HepG2 (cell line): ENCODE measurements around the gene VBP1. TPM values are rescaled to one million over a fixed set of nuclear protein-coding genes. Genes with fewer than 3 reads are reported as not detected.

Source experiments
- JUN ChIP-seq: sonication (generic); formaldehyde crosslinking; IDR thresholded peaks from 2 replicates; pipeline ENCODE4 v1.4.0; 2020; ENCODE audit warnings: mild to moderate bottlenecking, missing genetic modification reagents
- KDM3A ChIP-seq: IDR thresholded peaks from 2 replicates; pipeline ENCODE4 v1.6.1; 2018; ENCODE audit warnings: low read depth, missing compliant biosample characterization
- MTF2 ChIP-seq: sonication (generic); formaldehyde crosslinking; IDR thresholded peaks from 2 replicates; pipeline ENCODE4 v1.5.0; 2020; ENCODE audit warnings: missing genetic modification reagents, borderline replicate concordance
- NR2C2 ChIP-seq: sonication (generic); formaldehyde crosslinking; IDR thresholded peaks from 2 replicates; pipeline ENCODE4 v1.4.0; 2020; ENCODE audit warnings: missing genetic modification reagents, mild to moderate bottlenecking, moderate library complexity, borderline replicate concordance
- SETDB1 ChIP-seq: sonication (generic); formaldehyde crosslinking; IDR thresholded peaks from 2 replicates; pipeline ENCODE4 v1.5.1; 2020; ENCODE audit warnings: missing genetic modification reagents, mild to moderate bottlenecking, borderline replicate concordance
- TP53 ChIP-seq: sonication (generic); formaldehyde crosslinking; conservative IDR thresholded peaks from 2 replicates; pipeline ENCODE4 v1.4.0; 2020; ENCODE audit warnings: missing genetic modification reagents
- U2AF2 ChIP-seq: fragments of 200-400 bp; formaldehyde crosslinking; IDR thresholded peaks from 2 replicates; pipeline ENCODE4 v1.6.1; 2017; ENCODE audit warnings: low read depth, mild to moderate bottlenecking, low read length
- ZBTB7A ChIP-seq: sonication (generic); formaldehyde crosslinking; IDR thresholded peaks from 2 replicates; pipeline ENCODE4 v1.8.0; 2022; ENCODE audit warnings: mild to moderate bottlenecking, missing genetic modification reagents
- ZFP1 ChIP-seq: IDR thresholded peaks from 2 replicates; pipeline ENCODE4 v1.6.1; 2016
- ZNF34 ChIP-seq: sonication (generic); formaldehyde crosslinking; IDR thresholded peaks from 2 replicates; pipeline ENCODE4 v1.4.0; 2020; ENCODE audit warnings: mild to moderate bottlenecking, missing genetic modification reagents, borderline replicate concordance
- polyA plus RNA-seq, 8 experiments: library from polyadenylated mRNA; depleted of rRNA in 3 of 8; stranded (reverse) in 7 of 8; unstranded in 1 of 8; fragments of >200 nt; fragmentation: Illumina TruSeq in 4 of 8; extraction: Trizol in 4 of 8; gene quantifications; 2 replicates each; pipeline versions ENCODE4 v1.2.1 to v1.2.3, GENCODE V29; 2011 to 2016; ENCODE audit warnings: low read depth in 4 of 8, missing spikeins in 1 of 8, mixed read lengths in 1 of 8; ENCODE audit not compliant: insufficient read depth in 1 of 8
- total RNA-seq, 5 experiments: library from RNA; depleted of rRNA; stranded (reverse); fragments of >200 nt; fragmentation: Illumina TruSeq; extraction: Trizol; gene quantifications; 2 replicates each; pipeline ENCODE4 v1.2.3, GENCODE V29; 2016; ENCODE audit warnings: low read depth in 1 of 5
- TF ChIP-seq, protein P1 (sequence below): sonication (generic); formaldehyde crosslinking; IDR thresholded peaks from 2 replicates; pipeline ENCODE4 v1.5.1; 2020; ENCODE audit warnings: mild to moderate bottlenecking, missing genetic modification reagents, borderline replicate concordance
- TF ChIP-seq, protein P2 (sequence below): sonication (generic); formaldehyde crosslinking; IDR thresholded peaks from 2 replicates; pipeline ENCODE4 v1.9.0; 2021; ENCODE audit warnings: missing genetic modification reagents, borderline replicate concordance
- TF ChIP-seq, protein P3 (sequence below): conservative IDR thresholded peaks from 2 replicates; pipeline ENCODE4 v1.6.1; 2018; ENCODE audit warnings: missing genetic modification reagents
- TF ChIP-seq, protein P4 (sequence below): sonication (generic); formaldehyde crosslinking; IDR thresholded peaks from 2 replicates; pipeline ENCODE4 v1.9.0; 2022; ENCODE audit warnings: missing genetic modification reagents, mild to moderate bottlenecking, borderline replicate concordance
- TF ChIP-seq, protein P5 (sequence below): IDR thresholded peaks from 2 replicates; pipeline ENCODE4 v1.6.1; 2012; ENCODE audit warnings: inconsistent platforms
- TF ChIP-seq, protein P6 (sequence below): IDR thresholded peaks from 2 replicates; pipeline ENCODE4 v1.6.1; 2016; ENCODE audit warnings: missing compliant biosample characterization, missing genetic modification reagents, borderline replicate concordance
- TF ChIP-seq, protein P7 (sequence below): sonication (generic); formaldehyde crosslinking; IDR thresholded peaks from 2 replicates; pipeline ENCODE4 v1.5.0; 2020; ENCODE audit warnings: missing genetic modification reagents

The VBP1 gene
- total and polyA plus RNA-seq, 2 of the 13 experiments (the other 11 are each of a cell fraction or from before 2014, with no cell fraction given), result 20.4 to 72.6 TPM

DNA sequence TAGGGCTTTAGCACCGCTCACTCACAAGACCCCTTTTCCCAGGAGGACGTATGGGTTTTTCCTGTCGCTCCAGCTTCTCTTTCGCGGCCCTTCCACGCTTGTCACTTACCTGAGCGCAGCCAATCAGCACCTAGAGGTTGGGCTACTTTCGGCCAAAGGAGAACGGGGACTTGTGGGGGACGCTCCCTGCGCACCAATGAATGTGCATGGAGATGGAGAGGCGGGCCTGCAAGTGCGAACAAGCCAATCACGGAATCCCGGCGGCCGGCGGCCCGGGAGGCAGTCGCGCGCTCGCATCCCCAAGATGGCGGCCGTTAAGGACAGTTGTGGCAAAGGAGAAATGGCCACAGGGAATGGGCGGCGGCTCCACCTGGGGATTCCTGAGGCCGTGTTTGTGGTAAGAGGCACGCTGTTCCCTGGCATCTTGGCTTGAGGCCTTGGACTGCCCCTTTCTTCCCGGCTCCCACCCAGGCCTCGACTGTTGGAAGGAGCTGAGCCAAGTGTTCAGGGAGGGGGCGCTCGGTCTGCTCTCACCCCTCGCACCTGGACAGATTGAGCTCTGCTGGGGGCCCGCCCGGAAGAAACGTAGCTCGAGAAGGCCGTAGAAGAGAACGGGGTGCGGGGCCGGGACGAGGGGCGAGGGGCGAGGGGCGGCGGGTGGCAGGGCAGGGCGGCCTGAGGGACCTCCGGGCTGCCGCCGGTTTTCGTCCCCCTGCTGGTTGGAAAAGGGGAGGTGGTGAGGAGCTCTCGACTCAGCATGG lies at the start of gene VBP1 (continued):
- TF ChIP-seq, protein P1, sequence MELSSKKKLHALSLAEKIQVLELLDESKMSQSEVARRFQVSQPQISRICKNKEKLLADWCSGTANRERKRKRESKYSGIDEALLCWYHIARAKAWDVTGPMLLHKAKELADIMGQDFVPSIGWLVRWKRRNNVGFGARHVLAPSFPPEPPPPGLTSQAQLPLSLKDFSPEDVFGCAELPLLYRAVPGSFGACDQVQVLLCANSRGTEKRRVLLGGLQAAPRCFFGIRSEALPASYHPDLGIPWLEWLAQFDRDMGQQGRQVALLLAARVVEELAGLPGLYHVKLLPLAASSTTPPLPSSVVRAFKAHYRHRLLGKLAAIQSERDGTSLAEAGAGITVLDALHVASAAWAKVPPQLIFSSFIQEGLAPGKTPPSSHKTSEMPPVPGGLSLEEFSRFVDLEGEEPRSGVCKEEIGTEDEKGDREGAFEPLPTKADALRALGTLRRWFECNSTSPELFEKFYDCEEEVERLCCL (CRISPR knock-in tag), result no peak
- TF ChIP-seq ZBTB7A, result no peak
- no peak for TF ChIP-seq SETDB1 (CRISPR knock-in tag)
- TF ChIP-seq ZFP1 (CRISPR knock-in tag), result no peak
- TF ChIP-seq, protein P2, sequence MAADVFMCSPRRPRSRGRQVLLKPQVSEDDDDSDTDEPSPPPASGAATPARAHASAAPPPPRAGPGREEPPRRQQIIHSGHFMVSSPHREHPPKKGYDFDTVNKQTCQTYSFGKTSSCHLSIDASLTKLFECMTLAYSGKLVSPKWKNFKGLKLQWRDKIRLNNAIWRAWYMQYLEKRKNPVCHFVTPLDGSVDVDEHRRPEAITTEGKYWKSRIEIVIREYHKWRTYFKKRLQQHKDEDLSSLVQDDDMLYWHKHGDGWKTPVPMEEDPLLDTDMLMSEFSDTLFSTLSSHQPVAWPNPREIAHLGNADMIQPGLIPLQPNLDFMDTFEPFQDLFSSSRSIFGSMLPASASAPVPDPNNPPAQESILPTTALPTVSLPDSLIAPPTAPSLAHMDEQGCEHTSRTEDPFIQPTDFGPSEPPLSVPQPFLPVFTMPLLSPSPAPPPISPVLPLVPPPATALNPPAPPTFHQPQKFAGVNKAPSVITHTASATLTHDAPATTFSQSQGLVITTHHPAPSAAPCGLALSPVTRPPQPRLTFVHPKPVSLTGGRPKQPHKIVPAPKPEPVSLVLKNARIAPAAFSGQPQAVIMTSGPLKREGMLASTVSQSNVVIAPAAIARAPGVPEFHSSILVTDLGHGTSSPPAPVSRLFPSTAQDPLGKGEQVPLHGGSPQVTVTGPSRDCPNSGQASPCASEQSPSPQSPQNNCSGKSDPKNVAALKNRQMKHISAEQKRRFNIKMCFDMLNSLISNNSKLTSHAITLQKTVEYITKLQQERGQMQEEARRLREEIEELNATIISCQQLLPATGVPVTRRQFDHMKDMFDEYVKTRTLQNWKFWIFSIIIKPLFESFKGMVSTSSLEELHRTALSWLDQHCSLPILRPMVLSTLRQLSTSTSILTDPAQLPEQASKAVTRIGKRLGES, result no peak
- no peak for TF ChIP-seq NR2C2 (CRISPR knock-in tag)
- TF ChIP-seq KDM3A (CRISPR knock-in tag), result no peak
- TF ChIP-seq, protein P3, sequence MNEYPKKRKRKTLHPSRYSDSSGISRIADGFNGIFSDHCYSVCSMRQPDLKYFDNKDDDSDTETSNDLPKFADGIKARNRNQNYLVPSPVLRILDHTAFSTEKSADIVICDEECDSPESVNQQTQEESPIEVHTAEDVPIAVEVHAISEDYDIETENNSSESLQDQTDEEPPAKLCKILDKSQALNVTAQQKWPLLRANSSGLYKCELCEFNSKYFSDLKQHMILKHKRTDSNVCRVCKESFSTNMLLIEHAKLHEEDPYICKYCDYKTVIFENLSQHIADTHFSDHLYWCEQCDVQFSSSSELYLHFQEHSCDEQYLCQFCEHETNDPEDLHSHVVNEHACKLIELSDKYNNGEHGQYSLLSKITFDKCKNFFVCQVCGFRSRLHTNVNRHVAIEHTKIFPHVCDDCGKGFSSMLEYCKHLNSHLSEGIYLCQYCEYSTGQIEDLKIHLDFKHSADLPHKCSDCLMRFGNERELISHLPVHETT (CRISPR knock-in tag), result no peak
- TF ChIP-seq, protein P4, sequence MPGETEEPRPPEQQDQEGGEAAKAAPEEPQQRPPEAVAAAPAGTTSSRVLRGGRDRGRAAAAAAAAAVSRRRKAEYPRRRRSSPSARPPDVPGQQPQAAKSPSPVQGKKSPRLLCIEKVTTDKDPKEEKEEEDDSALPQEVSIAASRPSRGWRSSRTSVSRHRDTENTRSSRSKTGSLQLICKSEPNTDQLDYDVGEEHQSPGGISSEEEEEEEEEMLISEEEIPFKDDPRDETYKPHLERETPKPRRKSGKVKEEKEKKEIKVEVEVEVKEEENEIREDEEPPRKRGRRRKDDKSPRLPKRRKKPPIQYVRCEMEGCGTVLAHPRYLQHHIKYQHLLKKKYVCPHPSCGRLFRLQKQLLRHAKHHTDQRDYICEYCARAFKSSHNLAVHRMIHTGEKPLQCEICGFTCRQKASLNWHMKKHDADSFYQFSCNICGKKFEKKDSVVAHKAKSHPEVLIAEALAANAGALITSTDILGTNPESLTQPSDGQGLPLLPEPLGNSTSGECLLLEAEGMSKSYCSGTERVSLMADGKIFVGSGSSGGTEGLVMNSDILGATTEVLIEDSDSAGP, result 0 out of 2 replicates have a peak, but pooled peaks have one; percentile 19
- no peak for TF ChIP-seq TP53 (CRISPR knock-in tag)
- no peak for TF ChIP-seq U2AF2
- TF ChIP-seq, protein P5, sequence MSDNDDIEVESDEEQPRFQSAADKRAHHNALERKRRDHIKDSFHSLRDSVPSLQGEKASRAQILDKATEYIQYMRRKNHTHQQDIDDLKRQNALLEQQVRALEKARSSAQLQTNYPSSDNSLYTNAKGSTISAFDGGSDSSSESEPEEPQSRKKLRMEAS, result no peak
- TF ChIP-seq ZNF34 (CRISPR knock-in tag), result no peak
- TF ChIP-seq, protein P6, sequence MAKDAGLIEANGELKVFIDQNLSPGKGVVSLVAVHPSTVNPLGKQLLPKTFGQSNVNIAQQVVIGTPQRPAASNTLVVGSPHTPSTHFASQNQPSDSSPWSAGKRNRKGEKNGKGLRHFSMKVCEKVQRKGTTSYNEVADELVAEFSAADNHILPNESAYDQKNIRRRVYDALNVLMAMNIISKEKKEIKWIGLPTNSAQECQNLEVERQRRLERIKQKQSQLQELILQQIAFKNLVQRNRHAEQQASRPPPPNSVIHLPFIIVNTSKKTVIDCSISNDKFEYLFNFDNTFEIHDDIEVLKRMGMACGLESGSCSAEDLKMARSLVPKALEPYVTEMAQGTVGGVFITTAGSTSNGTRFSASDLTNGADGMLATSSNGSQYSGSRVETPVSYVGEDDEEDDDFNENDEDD, result peak; percentile 43; the same call in 1 of the 2 replicates
- no peak for TF ChIP-seq JUN
- TF ChIP-seq, protein P7, sequence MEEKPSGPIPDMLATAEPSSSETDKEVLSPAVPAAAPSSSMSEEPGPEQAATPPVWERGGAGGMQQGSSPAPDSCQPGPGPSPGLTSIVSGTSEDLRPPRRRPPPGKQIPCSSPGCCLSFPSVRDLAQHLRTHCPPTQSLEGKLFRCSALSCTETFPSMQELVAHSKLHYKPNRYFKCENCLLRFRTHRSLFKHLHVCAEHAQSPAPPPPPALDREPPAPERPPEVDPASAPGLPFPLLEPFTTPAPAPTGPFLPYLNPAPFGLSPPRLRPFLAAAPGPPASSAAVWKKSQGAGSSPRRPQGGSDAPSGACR (CRISPR knock-in tag), result no peak
- no peak for TF ChIP-seq MTF2
